Mesothelial cell of epicardium (in vitro differentiated cells): ENCODE results near the gene ERCC2. TPM values are rescaled to one million over a fixed set of nuclear protein-coding genes. Genes with fewer than 3 reads are reported as not detected.

Experiments
- DNase-seq, 2 experiments: peaks; one replicate each; pipeline ENCODE4 v3.0.0; 2021; ENCODE audit warnings: low spot score in 2 of 2; ENCODE audit not compliant: unreplicated experiment in 2 of 2
- H3K27ac Mint-ChIP-seq: 2 replicates; pipeline ENCODE4 v1.8.0; 2021; ENCODE audit warnings: mixed read lengths
- H3K27me3 Mint-ChIP-seq: 2 replicates; pipeline ENCODE4 v1.8.0; 2021; ENCODE audit warnings: low read depth, mixed read lengths
- H3K36me3 Mint-ChIP-seq: 2 replicates; pipeline ENCODE4 v1.8.0; 2021; ENCODE audit warnings: mixed read lengths
- H3K4me1 Mint-ChIP-seq: 2 replicates; pipeline ENCODE4 v1.8.0; 2021; ENCODE audit warnings: mixed read lengths
- H3K4me3 Mint-ChIP-seq: 2 replicates; pipeline ENCODE4 v1.8.0; 2021; ENCODE audit warnings: mild to moderate bottlenecking, moderate library complexity, mixed read lengths
- H3K9me3 Mint-ChIP-seq: 2 replicates; pipeline ENCODE4 v1.8.0; 2021; ENCODE audit warnings: mixed read lengths
- total RNA-seq: library from RNA; stranded (reverse); gene quantifications from 3 replicates; pipeline ENCODE4 v1.2.1, GENCODE V29; 2021
- TF ChIP-seq, protein P1 (sequence below): fragments of 200-600 bp; sonication (generic); IDR thresholded peaks from one replicate; pipeline ENCODE4 v1.5.0; 2021; ENCODE audit warnings: antibody characterized with exemption; ENCODE audit not compliant: unreplicated experiment

The ERCC2 gene
- total RNA-seq, 1 donor from 2014 or later: 62.7 TPM

DNA sequence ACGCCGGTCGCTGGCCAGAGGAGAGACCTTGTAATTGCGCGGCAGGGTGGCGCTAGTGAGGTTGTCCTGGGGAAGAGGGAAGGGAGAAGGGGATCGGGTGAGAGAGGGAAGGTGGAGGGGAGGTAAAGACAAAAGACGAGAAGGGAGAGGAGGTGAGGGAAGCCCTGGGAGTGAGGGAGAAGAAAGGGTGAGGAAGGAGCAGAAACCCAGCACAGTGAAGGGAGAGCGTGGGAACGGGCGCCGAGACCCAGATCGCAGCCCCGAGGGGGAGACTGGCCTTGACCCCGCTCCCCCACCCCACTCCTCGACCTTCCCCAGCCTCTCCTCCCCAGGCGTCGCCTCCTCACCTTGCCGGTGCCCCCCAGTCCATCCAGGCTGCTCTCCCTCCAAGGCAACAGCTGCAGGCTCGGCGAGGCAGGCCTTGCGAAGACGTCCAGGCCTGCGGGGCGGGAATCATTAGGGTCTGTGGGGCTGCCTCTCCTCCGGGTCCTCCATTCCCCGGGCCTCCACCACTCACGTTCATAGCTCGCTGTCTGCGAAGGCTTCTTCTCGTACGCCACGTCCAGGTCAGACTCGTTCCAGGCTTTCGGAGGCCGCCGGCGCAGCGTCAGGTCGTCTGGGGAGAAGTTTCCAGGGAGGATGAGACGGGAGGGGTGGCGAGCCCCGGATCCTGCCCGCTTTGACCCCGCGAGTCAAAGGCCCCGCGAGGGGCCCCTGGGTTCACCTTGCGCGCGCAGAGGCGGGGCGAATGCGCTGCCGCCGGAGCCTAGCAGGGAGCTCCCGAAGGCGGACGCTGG, 25.6 kb upstream of the ERCC2 start:
- no peak overlapping the region for H3K4me3 Mint-ChIP-seq
- DNase-seq: no peak
- H3K36me3 Mint-ChIP-seq: peaks cover 4% of the 10 kb centered on the region
- H3K9me3 Mint-ChIP-seq: no peaks in the 10 kb centered on the region
- peaks cover 2% of the 10 kb centered on the region for H3K27me3 Mint-ChIP-seq
- TF ChIP-seq, protein P1, sequence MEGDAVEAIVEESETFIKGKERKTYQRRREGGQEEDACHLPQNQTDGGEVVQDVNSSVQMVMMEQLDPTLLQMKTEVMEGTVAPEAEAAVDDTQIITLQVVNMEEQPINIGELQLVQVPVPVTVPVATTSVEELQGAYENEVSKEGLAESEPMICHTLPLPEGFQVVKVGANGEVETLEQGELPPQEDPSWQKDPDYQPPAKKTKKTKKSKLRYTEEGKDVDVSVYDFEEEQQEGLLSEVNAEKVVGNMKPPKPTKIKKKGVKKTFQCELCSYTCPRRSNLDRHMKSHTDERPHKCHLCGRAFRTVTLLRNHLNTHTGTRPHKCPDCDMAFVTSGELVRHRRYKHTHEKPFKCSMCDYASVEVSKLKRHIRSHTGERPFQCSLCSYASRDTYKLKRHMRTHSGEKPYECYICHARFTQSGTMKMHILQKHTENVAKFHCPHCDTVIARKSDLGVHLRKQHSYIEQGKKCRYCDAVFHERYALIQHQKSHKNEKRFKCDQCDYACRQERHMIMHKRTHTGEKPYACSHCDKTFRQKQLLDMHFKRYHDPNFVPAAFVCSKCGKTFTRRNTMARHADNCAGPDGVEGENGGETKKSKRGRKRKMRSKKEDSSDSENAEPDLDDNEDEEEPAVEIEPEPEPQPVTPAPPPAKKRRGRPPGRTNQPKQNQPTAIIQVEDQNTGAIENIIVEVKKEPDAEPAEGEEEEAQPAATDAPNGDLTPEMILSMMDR: no peak
- peaks cover 6% of the 10 kb centered on the region for H3K4me1 Mint-ChIP-seq
- H3K27ac Mint-ChIP-seq: no peak overlapping the region

DNA sequence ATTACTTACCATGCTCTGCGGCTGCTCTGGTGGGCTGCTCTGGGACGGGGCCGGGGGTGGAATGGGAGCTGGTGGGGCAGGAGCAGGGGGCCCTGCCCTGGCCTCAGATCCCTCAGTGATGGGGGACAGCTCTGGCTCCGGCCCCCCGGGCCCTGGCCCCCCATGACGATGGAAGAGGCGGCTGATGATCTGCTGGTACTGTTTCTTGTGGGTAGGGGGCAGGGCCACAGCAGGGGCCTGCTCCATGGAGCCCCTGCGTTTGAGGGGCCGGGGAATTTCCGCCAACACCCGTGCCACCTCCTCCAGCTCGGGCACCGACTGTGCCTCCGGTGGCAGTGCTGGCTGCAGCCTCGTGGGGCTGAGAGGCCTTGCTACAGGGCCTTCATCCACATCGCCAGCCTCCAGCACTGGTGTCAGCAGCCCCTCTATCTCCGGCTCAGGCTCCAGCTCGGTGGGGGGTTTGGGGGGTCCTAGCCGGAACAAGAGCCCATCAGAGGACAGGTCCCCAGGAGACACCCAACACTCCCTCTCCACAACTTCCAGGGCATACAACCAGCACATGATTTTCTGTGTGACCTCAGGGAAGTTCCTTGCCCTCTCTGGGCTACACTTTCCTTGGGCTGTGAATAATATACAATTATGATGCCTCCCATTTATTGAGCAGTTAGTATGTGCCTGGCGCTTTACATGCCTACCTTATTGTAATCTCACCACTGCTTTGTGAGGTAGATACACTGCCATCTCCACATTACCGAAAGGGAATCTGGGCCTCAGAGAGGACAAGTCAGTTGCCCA, 21.7 kb upstream of the ERCC2 start:
- Mint-ChIP-seq H3K4me1 (no peaks in the 10 kb centered on the region), H3K27ac (peak overlapping the region; percentile 30)

DNA sequence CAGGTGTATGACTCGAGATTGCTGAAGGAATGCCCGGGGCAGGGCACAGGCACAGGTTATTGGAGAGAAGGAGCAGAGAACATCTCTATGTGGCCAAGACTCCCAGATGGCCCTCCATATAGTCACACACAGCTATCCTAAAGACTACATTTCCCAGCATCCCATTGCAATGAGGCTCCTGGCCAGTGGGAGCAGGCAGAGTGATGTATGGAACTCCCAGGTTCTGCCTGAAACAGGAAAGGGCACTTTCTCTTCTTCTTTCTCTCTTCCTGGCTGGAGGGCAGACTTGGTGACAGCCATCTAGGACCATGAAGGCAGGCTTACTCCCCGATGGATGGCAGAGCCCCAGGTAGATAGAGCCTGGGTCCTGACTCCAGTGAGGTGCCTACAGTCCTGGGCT, 21.0 kb upstream of the ERCC2 start:
- Mint-ChIP-seq H3K36me3 (peaks cover 7% of the 10 kb centered on the region), H3K9me3 (no peaks in the 10 kb centered on the region), H3K4me1 (no peaks in the 10 kb centered on the region), H3K4me3 (no peak overlapping the region), H3K27me3 (peaks cover under 1% of the 10 kb centered on the region), H3K27ac (no peak overlapping the region)
- TF ChIP-seq, protein P1: no peak
- DNase-seq: no peak

More for the DNA sequence above, 21.7 kb upstream of the ERCC2 start:
- Mint-ChIP-seq H3K9me3 (no peaks in the 10 kb centered on the region), H3K27me3 (no peaks in the 10 kb centered on the region), H3K4me3 (no peak overlapping the region), H3K36me3 (peaks cover 7% of the 10 kb centered on the region)
- no peak for DNase-seq
- TF ChIP-seq, protein P1: no peak

DNA sequence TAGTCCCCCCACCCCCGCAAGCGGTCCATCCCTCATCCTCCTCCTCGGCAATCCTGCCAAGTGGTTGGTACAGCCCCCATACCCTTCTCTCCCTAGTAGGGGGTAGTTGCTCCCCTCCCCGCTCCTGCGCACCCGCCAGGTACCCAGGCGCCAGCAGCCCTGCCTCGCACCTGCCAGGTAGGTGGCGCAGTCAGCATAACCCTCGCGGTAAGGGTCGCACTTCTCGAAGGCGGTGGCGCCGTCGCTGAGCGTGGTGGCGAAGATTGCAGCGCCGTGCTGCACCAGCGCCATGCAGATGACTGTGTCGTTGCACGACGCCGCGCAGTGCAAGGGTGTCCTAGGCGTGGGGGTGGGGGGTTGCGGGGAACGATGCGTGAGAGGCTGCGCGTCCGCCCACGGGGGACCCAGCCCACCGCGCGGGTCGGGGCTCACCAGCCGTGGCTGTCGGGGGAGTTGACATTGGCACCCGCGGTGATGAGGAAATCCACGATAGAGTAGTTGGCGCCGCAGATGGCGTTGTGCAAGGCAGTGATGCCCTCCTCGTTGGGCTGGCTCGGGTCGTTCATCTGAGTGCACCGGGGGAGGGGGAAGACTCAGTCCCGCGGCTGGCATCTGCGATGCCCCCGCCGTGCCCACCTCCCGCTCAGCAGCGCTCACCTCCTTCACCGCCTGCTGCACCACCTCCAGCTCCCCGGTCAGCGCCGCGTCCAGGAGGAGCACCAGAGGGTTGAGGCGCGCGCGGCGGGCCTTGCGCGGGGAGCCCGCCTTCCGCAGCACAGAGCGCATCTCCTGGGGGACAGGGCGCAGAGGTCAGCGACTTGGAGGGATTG, 15.2 kb upstream of the ERCC2 start:
- Mint-ChIP-seq H3K27ac (no peak overlapping the region), H3K4me1 (no peaks in the 10 kb centered on the region), H3K9me3 (no peaks in the 10 kb centered on the region), H3K4me3 (no peak overlapping the region), H3K36me3 (peaks cover 13% of the 10 kb centered on the region), H3K27me3 (peaks cover 11% of the 10 kb centered on the region)
- TF ChIP-seq, protein P1: no peak
- DNase-seq: no peak

DNA sequence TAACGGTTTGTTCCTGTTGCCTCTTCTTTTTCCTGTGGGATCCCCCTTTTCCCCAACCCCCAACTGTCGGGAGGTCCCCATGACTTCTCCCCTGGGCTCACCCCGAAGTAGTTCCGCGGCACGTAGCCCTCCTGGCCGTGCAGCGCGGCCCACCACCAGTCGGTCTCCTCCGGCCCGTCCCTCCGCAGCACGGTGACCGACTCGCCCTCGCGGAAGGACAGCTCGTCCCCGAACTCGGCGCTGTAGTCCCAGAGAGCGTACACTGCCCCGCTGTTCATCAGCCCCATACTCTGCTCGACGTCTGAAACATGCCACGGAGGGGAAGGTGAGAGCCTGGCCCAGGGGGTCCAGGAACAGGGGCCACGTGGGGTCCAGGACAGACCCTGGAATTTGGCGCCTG, 12.1 kb upstream of the ERCC2 start:
- TF ChIP-seq, protein P1: no peak
- H3K36me3 Mint-ChIP-seq: peaks cover 10% of the 10 kb centered on the region
- H3K4me3 Mint-ChIP-seq: no peak overlapping the region
- peaks cover 11% of the 10 kb centered on the region for H3K27me3 Mint-ChIP-seq
- H3K4me1 Mint-ChIP-seq: no peaks in the 10 kb centered on the region
- DNase-seq: no peak
- H3K27ac Mint-ChIP-seq: no peak overlapping the region
- no peaks in the 10 kb centered on the region for H3K9me3 Mint-ChIP-seq
